OCI-M1 (cell line): ENCODE data around the gene ERGIC1.
"Not testable (repeated sequence)": the region's sequence is repeated elsewhere in the genome, so short reads cannot be mapped to it uniquely, and the experiment has no call there.

Source experiments
- DNase-seq: peaks from one replicate; lab custom pipeline; 2025; lab: John Stamatoyannopoulos, UW

The ERGIC1 gene

DNA sequence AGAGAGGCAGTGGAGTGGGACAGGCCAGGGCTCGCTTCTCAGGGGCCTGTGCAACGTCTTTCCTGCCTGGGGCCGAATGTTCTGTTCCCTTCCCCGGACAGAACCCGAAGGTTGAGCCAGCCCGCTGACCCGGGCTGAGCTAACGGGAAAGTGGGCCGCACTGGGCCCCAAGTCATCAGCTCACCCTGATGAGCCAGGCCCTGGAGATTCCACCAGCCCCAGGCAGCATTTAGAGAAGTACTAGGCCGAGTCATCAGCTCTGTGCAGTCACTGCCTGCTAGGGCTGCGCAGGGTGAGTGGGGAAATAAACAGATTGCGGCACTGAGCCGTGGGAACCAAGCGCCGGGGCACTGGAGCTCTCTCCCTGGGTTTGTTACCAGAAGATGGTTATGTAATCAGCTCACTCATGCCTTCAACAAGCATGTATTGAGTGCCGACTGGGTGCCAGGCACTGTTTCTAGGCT is 33.9 kb upstream of the ERGIC1 start:
- no peak for DNase-seq

DNA sequence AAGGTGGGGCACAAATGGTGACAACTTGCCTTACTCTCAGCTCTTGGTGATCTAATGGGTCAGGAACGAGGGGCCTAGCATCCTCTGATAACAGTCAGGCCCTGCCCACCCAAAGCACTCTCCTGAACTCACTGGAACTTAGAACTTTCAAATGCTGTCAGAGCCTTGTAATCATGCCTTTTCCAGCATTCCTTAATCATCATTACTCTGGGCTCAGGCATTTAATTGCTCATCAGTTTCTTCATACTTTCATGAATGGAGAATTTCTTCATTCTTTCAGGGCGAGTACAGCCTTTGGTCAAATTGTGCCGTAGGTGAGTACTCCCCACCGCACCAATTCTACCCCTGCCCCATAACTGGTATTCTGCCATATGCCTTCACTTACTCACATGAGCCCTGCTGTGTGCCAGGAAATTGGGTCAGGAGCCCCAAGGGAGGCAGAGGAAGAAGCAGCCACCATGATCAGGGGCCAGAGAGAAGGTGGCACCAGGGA is 32.8 kb upstream of the ERGIC1 start:
- no peak for DNase-seq

DNA sequence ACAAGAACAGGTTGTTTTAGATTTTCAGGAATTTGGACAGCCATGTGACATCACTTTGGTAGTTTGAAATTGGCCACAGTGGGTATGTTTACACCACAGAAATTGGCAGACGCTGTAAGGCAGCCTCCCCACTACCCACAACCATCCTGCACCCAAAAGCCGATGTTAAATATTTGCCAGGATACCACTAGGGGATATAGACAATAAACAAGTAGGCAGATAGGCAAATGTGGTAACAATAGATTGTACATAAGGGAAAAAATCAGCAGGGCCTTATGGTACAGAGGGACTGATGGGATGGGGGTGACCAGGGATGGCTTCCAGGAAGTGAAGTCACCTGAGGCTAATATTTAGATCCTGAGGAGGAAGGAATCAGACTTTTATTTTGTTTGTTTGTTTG is 31.9 kb upstream of the ERGIC1 start:
- DNase-seq: peak; percentile 57

DNA sequence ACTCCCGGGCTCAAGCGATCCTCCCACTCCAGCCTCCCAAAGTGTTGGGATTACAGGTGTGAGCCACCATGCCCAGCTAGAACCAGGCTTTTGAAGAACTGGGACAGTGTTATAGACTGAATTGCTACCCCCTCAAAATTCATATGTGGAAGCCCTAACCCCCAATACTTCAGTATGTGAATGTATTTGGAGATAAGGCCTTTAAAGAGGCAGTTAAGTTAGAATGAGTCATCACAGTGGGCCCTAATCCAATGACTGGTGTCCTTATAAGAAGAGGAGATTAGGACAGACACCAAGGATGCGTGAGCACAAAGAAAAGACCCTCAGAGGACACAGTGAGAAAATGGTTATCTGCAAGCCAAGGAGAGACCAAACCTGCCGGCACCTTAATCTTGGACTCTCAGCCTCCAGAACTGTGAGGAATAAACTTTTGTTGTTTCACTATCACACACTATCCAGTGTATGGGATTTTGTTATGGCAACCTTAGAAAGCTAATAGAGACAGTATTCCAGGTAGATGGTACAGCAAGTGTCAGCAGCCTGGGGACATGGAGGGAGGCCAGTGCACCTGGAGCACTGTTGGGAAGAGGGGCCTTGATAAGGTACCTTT is 31.4 kb upstream of the ERGIC1 start:
- DNase-seq: peak; percentile 85

DNA sequence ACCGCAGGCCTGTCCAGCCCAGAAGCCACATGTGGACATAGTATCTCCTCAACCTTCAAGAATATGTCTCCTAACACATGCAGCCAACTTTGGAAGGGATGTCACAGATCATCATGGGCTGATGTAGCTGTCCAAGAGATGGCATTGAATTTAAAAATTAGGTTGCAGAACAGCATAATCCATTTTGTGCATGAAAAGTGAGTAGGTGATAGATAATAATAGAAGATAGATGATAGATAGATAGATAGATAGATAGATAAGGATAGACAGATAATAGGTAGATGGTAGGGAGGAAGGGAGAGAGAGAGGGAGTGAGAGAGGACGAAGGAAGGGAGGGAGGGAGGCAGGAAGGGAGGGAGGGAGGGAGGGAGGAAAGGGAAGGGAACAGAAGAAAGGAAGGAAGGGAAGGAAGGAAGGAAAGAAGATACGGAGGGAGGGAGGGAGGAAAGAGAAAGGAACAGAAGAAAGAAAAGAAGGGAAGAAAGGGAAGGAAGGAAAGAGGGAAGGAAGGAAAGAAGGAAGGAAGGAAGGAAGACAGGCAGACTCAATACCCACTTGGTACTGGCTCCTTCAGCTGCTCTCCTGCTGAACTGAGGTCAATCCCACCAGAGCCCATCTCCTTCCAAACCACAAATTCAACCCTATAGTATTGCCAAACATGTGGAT is 28.9 kb upstream of the ERGIC1 start:
- no peak for DNase-seq

DNA sequence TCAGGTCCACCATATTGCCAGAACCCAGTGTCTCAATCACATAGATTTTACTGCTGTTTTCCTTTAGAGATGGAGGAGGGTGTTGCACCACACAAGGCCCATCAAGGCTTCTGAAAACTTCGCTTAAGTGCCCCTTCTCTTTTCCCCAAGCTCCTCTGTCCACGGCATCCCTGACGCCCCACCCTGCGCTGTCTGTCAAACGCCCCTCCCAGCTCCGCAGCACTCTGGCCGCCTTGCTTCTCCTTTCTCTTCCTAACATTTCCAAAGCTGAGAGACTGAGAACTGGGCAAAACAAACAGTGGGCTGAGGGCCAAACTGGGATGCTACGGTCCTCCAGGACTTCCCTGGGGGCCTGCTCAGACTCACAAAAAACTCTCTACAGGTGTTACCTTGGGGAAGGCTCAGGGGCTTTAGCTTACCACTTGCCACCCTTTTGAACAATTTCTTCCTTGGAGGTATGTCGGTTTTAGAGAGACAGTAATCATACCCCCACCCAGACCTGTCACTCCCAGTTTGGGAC is 28.3 kb upstream of the ERGIC1 start:
- DNase-seq: no peak

DNA sequence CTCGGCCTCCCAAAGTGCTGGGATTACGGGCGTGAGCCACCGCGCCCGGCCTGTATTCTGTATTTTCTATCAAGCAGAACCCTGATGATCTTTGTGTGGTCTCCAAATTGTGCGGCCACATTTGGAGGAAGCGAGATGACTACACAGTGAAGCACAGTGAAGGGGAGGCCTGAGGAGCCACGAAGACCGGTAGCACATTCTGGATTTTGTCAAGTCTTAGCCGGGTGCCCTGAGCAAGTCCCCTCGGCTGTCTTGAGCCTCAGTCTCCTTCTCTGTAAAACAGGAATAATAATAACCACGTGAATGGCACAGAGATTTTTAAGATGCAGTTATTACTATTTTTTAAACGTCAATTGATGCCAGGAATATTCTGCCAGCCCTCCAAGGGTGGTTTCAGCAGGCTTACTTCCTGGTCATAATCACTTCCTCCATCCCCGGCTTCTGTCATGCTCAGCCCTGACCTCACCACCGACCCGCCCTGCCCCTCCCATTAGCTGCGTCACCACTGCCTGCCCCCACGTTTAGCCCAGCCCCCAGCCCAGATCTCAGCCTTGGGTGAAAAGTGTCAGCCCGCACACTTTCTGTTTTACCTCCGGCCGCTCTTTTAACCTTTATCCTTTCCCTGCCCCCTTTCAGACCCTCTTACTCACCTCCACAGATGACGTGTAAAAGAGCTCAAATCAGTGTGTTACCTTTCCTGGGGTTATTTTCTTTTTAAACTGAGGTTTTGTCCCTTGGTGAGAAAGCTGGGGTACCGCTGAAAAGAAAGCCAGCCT is 27.0 kb upstream of the ERGIC1 start:
- peak; percentile 93 for DNase-seq

DNA sequence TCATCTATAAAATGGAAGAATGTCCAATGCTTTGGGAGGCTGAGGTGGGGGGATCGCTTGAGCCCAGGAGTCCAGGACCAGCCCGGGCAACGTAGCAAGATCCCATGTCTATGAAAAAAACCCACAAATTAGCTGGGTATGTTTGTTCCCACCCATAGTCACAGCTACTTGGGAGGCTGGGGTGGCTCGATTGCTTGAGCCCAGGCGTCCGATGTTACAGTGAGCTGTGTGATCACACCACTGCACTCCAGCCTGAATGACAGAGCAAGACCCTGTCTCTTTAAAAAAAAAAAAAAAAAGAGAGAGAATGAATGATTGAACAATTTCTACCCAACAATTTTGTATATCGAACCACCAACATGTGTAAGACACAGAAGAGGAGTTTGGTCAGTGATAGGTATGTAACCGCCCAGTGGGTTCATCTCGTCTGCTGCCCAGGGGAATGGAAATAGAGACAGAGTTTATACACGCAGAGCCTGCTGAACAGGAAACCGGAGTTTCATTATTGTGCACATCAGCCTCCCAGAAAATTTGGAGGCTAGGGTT is 26.2 kb upstream of the ERGIC1 start:
- DNase-seq: no peak

DNA sequence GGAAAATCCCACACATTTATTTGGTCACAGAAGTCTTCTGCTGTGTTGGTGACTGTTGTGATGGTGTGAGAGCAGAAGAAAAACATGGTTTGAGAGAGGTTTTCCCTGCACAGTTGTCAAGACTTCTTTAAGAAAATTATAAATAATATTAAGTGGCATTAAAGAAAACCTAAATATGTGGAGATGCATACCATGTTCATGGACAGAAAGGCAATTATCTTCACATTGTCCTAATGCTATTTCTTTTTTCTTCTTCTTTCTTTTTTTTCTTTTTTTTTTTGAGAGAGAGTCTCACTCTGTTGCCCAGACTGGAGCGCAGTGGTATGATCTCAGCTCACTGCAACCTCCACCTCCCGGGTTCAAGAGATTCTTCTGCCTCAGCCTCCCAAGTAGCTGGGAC is 24.3 kb upstream of the ERGIC1 start:
- no peak for DNase-seq

DNA sequence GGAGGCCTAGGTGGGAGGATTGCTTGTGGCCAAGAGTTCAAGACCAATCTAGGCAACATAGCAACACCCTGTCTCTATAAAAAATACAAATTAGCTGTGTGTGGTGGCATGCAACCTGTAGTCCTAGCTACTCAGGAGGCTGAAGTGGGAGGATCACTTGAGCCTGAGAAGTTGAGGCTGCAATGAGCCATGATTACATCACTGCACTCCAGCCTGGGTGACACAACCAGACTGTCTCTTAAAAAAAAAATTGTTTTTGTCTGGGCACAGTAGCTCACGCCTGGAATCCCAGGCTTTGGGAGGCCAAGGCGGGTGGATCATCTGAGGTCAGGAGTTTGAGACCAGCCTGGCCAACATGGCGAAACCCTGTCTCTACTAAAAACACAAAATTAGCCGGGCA is 23.1 kb upstream of the ERGIC1 start:
- not testable (repeated sequence) for DNase-seq

DNA sequence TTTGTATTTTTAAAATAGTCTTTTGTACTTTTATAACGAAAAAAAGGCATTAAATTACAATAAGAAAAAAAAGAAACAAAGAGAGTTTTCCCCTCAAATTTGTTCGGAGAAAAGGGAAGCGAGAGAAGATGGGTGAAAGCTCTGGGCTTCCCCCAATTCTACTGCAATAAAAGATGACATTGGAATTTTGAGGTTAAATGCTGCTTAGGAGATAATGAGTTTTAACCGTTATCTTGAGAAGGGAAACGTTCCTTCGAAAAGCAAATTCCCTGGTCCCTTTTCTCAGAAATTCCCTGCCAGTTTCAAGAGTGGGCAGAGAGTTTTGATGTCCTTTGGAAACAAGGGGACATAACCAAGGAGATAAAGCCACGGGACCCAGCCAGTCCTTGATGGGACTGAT is 18.4 kb upstream of the ERGIC1 start:
- DNase-seq: peak; percentile 51

DNA sequence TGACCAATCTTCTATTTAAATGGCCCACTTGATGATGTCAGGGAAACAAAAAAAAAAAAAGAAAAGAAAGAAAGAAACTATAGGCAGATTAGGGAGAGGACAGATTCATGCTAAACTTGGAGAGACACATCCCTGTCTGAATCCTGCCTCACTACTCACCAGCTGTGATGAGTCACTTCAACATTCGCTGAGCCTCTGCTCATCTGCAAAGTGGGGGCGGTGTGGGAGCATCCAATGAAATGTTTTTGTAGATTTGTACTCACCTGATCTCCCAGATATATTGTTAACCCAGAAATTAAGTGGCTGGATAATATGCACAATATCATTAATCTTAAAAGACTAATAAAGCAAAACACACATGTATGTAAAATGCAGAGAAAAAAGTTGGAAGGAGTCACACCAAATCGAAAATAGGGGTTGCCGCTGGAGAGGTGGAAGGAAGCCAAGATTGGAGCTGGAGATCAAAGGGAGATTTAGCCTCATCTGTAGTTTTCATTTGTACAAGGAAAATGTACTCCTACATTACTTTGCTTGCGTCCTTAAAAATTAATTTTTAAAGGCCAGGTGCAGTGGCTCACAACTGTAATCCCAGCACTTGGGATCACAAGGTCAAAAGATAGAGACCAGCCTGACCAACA is 17.0 kb upstream of the ERGIC1 start:
- peak; percentile 12 for DNase-seq

DNA sequence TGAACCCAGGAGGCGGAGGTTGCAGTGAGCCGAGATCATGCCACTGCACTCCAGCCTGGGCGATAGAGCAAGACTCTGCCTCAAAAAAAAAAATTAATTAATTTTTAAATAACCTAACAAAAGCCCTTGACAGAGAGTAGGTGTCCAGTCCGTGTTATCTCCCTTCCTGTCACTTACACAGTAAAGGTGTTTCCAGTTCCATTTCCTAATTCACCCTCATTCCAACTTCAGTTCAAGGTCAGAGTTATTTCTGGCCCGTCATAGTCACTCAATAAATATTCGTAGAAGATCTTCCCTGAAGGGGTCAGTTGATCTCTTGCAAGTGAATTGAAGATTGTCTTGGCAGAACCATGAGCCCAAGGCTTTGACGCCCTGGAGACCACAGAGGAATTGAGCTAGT is 16.4 kb upstream of the ERGIC1 start:
- no peak for DNase-seq

DNA sequence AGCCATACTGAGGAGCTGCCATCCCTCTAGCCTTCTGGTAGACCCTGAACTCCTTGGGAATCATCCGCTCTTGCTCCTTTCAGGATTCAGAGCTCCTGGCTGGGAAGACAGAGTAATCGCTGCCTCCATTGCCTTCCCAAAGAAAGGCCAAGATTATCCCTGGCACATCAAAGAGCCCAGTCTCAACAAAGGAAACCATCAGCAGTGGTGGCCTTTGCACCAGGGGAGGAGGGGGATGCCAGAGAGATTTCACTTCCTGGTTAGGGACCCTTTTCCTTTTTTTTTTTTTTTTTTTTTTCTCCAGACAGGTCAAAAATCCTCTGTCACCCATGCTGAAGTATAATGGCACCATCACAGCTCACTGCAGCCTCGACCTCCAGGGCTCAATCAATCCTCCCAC is 16.0 kb upstream of the ERGIC1 start:
- no peak for DNase-seq

DNA sequence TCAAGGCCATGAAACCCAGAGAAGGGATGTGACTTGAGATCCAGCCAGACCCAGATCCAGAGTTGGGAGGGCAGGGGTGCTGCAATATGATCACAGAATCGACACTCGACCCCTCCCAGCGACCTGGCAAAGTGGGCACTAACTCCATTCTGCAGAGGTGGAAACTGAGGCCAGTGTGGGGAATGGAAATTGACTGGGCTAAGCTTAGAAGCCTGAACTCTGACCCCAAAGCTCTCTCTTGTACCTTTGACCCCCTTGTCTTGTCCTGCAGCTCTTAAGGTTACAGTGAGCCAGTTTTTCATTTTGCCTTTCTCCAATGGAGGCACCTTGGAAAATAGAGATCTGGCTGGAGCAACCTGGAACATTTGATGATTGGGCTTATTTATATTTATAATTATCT is 14.5 kb upstream of the ERGIC1 start:
- DNase-seq: no peak

DNA sequence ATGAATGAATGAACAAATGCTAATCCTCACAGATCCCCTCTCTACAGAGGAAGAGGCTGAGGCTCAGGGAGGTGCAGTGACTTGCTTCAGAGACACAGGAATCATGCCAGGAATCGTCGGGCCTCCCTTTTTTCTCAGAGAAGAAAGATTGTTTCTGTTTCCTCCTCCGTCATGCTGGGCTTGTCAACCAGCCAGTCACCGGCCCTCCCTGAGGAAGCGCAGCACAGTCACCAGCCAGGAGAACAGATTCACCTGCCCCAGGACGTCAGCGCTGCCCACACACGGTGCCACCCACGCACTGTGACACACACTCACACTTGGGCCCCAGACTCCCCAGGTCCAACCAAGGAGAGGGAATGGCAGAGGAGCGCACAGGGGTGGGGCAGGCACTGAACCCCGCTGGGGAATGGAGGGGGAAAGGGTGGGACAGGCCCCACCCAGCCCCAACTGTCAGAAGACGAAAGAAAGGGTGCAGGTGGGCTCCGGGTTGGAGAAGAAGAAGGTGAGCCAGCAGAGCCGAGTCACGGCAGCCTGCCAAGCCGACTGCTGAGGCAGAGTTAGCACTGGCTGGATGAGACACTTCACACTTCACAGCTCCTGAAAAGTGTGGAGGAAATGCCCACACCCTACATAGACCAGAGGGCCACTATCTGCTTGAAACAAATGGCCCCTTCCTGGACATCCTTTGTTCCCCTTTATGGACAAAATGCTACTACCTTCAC is 13.8 kb upstream of the ERGIC1 start:
- DNase-seq: no peak

DNA sequence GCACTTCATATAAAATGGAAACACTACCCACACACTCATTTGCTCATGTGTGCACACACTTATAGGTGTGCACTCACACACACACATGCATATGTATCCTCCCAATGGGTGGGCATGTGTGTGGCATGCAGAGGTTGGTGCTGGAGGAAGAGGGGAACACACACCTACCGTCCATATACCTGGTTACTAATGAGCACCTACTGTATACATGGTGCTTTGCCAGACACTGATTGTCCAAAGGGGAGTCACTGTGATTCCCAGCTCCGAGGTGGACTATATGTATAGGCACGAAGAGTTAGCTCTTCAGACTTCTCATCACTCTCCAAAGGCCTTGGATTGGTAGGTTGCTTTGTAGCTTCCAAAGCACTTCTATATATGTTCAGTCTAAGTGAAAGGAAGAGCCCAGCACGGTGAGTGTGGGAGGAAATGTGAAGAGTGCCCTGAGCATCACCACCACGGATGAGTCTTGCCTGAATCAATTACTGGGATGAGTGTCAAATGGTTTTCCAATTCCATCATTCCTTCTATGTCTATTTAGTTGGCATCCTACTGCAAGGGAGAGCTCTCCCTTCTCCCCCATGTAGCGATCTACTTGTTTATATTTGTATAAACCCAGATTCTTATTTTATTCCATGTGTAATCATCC is 12.6 kb upstream of the ERGIC1 start:
- DNase-seq: no peak

DNA sequence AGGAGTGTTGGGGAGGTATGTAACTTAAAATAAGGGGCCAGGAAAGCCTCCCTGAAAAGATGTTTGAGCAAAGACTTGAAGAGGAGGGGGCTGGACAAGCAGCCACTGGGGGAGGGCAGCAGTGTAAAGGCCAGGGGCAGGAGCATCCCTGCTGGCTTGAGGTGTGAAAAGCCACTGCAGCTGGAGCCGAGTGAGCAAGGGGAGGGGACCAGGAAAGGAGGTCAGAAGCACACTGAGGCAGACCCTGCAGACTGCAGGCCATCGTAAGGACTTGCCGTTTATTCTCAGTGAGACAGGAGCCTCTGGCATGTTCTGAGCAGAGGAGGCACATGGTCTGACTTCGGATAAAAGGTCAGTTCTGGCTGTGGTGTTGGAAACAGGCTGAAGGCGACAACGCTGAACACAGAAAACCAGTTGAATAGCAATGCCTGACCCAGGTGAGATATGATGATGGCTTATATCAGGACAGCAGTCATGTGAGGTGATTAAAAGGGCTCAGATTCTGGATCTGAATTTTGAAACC is 10.2 kb upstream of the ERGIC1 start:
- DNase-seq: no peak

DNA sequence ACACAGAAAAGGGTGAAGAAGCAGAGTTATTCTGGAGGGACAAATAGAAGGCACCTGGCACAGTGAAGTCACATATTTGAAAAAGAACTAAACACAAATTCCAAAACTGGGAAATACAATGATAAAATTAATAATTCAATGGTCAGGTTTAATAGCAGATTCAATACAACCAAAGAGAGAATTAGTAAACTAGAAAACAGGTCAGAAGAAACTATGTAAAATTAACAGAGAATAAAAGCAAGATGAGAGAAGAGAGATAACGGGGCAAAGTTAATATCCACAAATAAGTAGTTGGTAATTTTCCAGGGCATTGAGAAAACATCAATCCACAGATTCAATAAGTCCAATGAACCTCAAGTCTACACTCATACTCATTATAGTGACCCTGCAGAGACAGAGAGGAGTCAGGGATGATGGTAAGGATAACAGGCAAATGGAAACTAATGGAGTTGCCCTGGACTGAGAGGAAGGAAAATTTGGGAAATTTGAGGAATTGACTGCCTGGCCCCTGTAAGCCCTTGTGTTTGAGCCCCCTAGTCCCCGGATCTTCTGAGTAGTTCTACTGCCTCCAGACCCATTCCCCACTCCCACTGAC is 8.3 kb upstream of the ERGIC1 start:
- no peak for DNase-seq

DNA sequence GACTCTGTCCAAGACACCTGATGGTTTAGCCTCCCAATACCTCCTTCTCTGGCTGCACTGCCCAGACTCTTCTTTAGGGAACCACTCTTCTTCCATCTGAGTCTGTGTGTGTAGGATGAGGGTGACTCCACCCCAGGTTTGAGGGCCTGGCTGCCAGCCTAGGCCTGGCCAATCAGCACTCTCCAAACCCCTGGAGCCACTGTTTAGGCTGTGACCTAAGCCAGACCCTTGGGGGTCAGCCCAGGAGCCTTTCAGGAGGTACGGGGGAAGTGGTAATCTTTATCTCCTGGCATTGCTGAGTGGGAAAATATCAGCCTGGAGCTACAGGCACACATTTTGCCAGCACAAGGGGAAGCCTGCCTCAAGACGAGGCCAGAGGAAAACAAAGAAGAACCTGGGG is 6.2 kb upstream of the ERGIC1 start:
- peak; percentile 10 for DNase-seq
